Measurements from ENCODE around the gene ZNF564. TPM values are rescaled to one million over a fixed set of nuclear protein-coding genes. Genes with fewer than 3 reads are reported as not detected.

ZNF564 gene
- total and polyA plus RNA-seq, 8 donors = 4.7 to 74.1 (median 6.6) TPM

DNA sequence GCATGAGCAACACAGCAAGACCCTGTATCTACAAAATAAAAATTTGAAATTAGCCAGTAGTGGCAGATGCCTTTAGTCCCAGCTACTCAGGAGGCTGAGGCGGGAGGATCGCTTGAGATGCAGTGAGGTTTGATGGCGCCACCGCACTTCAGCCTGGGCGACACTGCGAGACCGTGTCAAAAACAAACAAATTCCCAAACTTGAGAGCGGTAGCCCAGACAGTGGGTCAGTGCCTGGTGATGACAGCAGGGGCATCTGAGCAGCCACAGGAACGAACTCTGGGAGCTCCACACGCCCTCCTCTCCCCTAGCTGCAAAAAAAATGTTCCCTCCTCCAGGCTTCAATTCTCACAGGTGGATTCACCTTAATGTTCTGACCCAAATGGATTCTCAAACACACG lies 45.2 kb upstream of the ZNF564 start:
- TF ChIP-seq CTCF (IDR thresholded peaks at IDR 0.05) (no peak), POLR2A (IDR thresholded peaks at IDR 0.05) (no peak), POLR2AphosphoS5 (IDR thresholded peaks at IDR 0.05) (no peak), EP300 (IDR thresholded peaks at IDR 0.05) (no peak)
- Histone ChIP-seq H3K4me3 (no peak overlapping the region), H3K36me3 (peaks cover 9 to 55% (median 43%) of the 10 kb centered on the region in 4 donors), H3K4me1 (no peaks in the 10 kb centered on the region), H3K9me3 (no peaks in the 10 kb centered on the region), H3K27ac (no peak overlapping the region), H3K27me3 (no peaks in the 10 kb centered on the region)
- intact Hi-C loops (cut with DNase I; ENCODE audit: low total_unique reads) = no loop called here
- WGBS, 5 donors = 90 to 96% (median 93%) methylated on average over 11 of the region's 11 CpGs
- DNase-seq = no peak

GRCh38 chr19:12581100-12581499 lies 29.8 kb upstream of the ZNF564 start:
- peaks cover 11 to 45% (median 31%) of the 10 kb centered on the region in 4 donors for H3K9me3 ChIP-seq
- no peak overlapping the region for H3K4me3 ChIP-seq
- H3K27me3 ChIP-seq = no peaks in the 10 kb centered on the region
- DNase-seq = no peak
- H3K36me3 ChIP-seq = peaks cover 22 to 69% (median 59%) of the 10 kb centered on the region in 4 donors
- H3K4me1 ChIP-seq = no peaks in the 10 kb centered on the region
- 87 to 96% (median 94%) methylated on average over 9 of the region's 9 CpGs for WGBS, 5 donors
- intact Hi-C loops (cut with DNase I; ENCODE audit: low total_unique reads) = no loop called here
- H3K27ac ChIP-seq = no peak overlapping the region
- TF ChIP-seq POLR2A (IDR thresholded peaks at IDR 0.05) (no peak), POLR2AphosphoS5 (IDR thresholded peaks at IDR 0.05) (no peak), EP300 (IDR thresholded peaks at IDR 0.05) (no peak), CTCF (IDR thresholded peaks at IDR 0.05) (no peak)

DNA sequence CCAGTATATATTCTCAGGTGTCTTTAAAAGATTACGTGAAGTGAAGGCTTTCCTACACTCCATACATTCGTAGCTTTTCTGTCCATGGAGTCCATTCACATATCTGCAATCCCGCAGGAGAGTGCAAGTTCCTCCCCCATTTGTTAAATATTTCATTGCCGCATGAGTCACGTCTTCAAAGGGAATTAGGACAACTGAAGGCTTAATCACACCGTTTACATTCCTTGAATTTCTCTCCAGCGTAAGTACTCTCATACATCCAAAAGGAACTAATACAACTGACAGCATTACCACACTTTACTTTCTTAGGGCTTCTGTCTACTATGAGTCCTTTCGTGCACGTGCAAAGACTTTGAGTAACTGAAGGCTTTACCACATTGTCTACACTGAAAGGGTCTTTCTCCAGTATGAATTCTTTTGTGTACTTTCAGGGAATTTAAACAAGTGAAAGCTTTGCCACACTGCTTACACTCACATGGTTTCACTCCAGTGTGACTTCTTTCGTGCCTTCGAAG lies 29.0 kb upstream of the ZNF564 start:
- Histone ChIP-seq H3K4me3 (no peak overlapping the region), H3K4me1 (no peaks in the 10 kb centered on the region), H3K36me3 (peaks cover 22 to 69% (median 57%) of the 10 kb centered on the region in 4 donors), H3K27me3 (no peaks in the 10 kb centered on the region), H3K9me3 (peaks cover 11 to 44% (median 31%) of the 10 kb centered on the region in 4 donors), H3K27ac (no peak overlapping the region)
- 82 to 92% (median 86%) methylated on average over 11 of the region's 11 CpGs for WGBS, 5 donors
- no peak for DNase-seq
- intact Hi-C loops (cut with DNase I; ENCODE audit: low total_unique reads) = no loop called here
- no peak for TF ChIP-seq POLR2AphosphoS5 (IDR thresholded peaks at IDR 0.05)
- no peak for TF ChIP-seq CTCF (IDR thresholded peaks at IDR 0.05)
- no peak for TF ChIP-seq EP300 (IDR thresholded peaks at IDR 0.05)

- Histone ChIP-seq H3K4me1 (no peaks in the 10 kb centered on the region), H3K9me3 (peaks cover 11 to 39% (median 31%) of the 10 kb centered on the region in 4 donors), H3K4me3 (no peak overlapping the region), H3K36me3 (peaks cover 22 to 69% (median 57%) of the 10 kb centered on the region in 4 donors), H3K27ac (no peak overlapping the region), H3K27me3 (no peaks in the 10 kb centered on the region)
- TF ChIP-seq POLR2A (IDR thresholded peaks at IDR 0.05) (no peak), CTCF (IDR thresholded peaks at IDR 0.05) (no peak), POLR2AphosphoS5 (IDR thresholded peaks at IDR 0.05) (no peak)
- intact Hi-C loops (cut with DNase I; ENCODE audit: low total_unique reads) = no loop called here
- 97 to 99% (median 97%) methylated on average over 10 of the region's 10 CpGs for WGBS, 5 donors
- DNase-seq = no peak
Measured at GRCh38 chr19:12578641-12579040, 27.4 kb upstream of the ZNF564 start.

Measured in stomach (tissue), 9 donors.